ENCODE measurements around the gene CD300C.

GRCh38 chr17:74532115-74532514 lies 13.8 kb downstream of the CD300C start:
- TF ChIP-seq CTCF (conservative IDR thresholded peaks at IDR 0.05 in 1 of 2, IDR thresholded peaks at IDR 0.05 in 1 of 2; ENCODE audit: extremely low read depth in 1 of 2, insufficient read depth in 1 of 2, low read depth in 1 of 2, low read length in 2 of 2) (no peak), EZH2 (IDR thresholded peaks at IDR 0.05; ENCODE audit: borderline replicate concordance, low read length) (no peak)

Data from mammary epithelial cell (primary cell).